SK-N-SH (cell line): Measurements from ENCODE around the gene SETDB2. TPM values are rescaled to one million over a fixed set of nuclear protein-coding genes. Genes with fewer than 3 reads are reported as not detected.
A peak's percentile ranks its signal among the peaks of the same experiment; 100 is the strongest.

ENCODE experiments used
- CTCF ChIA-PET: fragments of 300-600, 350-600 bp; formaldehyde crosslinking; extraction: SDS; loops from one replicate; lab custom pipeline; 2021; lab: Yijun Ruan, JAX
- POLR2A ChIA-PET: fragments of 350-600 bp; sonication (Branson Sonifier 250); formaldehyde crosslinking; extraction: SDS; loops from one replicate; lab custom pipeline; 2020; ENCODE audit warnings: antibody characterized with exemption, inconsistent platforms; lab: Yijun Ruan, JAX
- DNase-seq: peaks from one replicate; pipeline ENCODE4 v3.0.0; 2012
- H2AFZ ChIP-seq: fragments of 200-600 bp; sonication (generic); 2 replicates; pipeline ENCODE4 v1.8.1; 2016; ENCODE audit warnings: antibody characterized with exemption, mild to moderate bottlenecking, low read depth
- H3F3A ChIP-seq: fragments of 200-600 bp; sonication (generic); replicated peaks from 2 replicates; pipeline ENCODE3; 2016; ENCODE audit warnings: antibody characterized with exemption, mild to moderate bottlenecking; ENCODE audit not compliant: insufficient read depth
- H3K27ac ChIP-seq, 2 experiments: fragments of 200-500 bp in 1 of 2; fragments of 200-600 bp in 1 of 2; sonication (Bioruptor generic) in 1 of 2; sonication (generic), shearing (Covaris generic) in 1 of 2; 2 replicates each; pipeline versions ENCODE4 v1.5.1 to v1.6.1; 2014 to 2016; ENCODE audit warnings: low read depth in 2 of 2, inconsistent platforms in 1 of 2, low read length in 1 of 2, mild to moderate bottlenecking in 1 of 2, mixed read lengths in 1 of 2
- H3K27me3 ChIP-seq: fragments of 200-600 bp; sonication (generic), shearing (Covaris generic); 2 replicates; pipeline ENCODE4 v1.6.1; 2016; ENCODE audit warnings: mixed run types; ENCODE audit not compliant: insufficient read depth
- H3K36me3 ChIP-seq, 2 experiments: fragments of 200-500 bp in 1 of 2; fragments of 200-600 bp in 1 of 2; sonication (Bioruptor generic) in 1 of 2; sonication (generic) in 1 of 2; replicated peaks in 1 of 2; 2 replicates each; pipeline versions ENCODE3 to v1.5.1; 2014 to 2016; ENCODE audit warnings: low read length in 1 of 2, mild to moderate bottlenecking in 1 of 2; ENCODE audit not compliant: insufficient read depth in 2 of 2, control insufficient read depth in 1 of 2
- H3K4me1 ChIP-seq, 2 experiments: fragments of 200-500 bp in 1 of 2; fragments of 200-600 bp in 1 of 2; sonication (Bioruptor generic) in 1 of 2; sonication (generic), shearing (Covaris generic) in 1 of 2; 2 replicates each; pipeline versions ENCODE4 v1.5.1 to v1.6.1; 2014 to 2016; ENCODE audit warnings: low read depth in 1 of 2, low read length in 1 of 2, mixed run types in 1 of 2; ENCODE audit not compliant: insufficient read depth in 2 of 2, control insufficient read depth in 1 of 2
- H3K4me2 ChIP-seq: fragments of 200-600 bp; sonication (generic), shearing (Covaris generic); 2 replicates; pipeline ENCODE4 v1.6.1; 2017; ENCODE audit warnings: mixed run types
- H3K4me3 ChIP-seq, 2 experiments: fragments of 200-500 bp in 1 of 2; fragments of 200-600 bp in 1 of 2; sonication (Bioruptor generic) in 1 of 2; sonication (generic), shearing (Covaris generic) in 1 of 2; 2 replicates each; pipeline versions ENCODE4 v1.5.1 to v1.8.1; 2014 to 2016; ENCODE audit warnings: low read depth in 2 of 2, inconsistent platforms in 1 of 2, low read length in 1 of 2, mild to moderate bottlenecking in 1 of 2, mixed read lengths in 1 of 2, moderate library complexity in 1 of 2
- H3K79me2 ChIP-seq: fragments of 200-600 bp; sonication (generic); 2 replicates; pipeline ENCODE4 v1.8.1; 2017; ENCODE audit warnings: mild to moderate bottlenecking; ENCODE audit not compliant: insufficient read depth
- H3K9ac ChIP-seq: fragments of 200-600 bp; sonication (generic); 2 replicates; pipeline ENCODE4 v1.6.1; 2017; ENCODE audit warnings: mixed run types
- H3K9me2 ChIP-seq: fragments of 200-600 bp; sonication (generic); 2 replicates; pipeline ENCODE4 v1.6.1; 2017; ENCODE audit warnings: mixed run types
- H3K9me3 ChIP-seq: fragments of 200-600 bp; sonication (generic); 2 replicates; pipeline ENCODE4 v1.6.1; 2017; ENCODE audit warnings: mixed run types, mild to moderate bottlenecking, moderate library complexity
- H4K20me1 ChIP-seq: fragments of 200-600 bp; sonication (generic); 2 replicates; pipeline ENCODE4 v1.6.1; 2017; ENCODE audit warnings: mild to moderate bottlenecking, mixed run types; ENCODE audit not compliant: insufficient read depth
- FOXM1 ChIP-seq: IDR thresholded peaks from 2 replicates; pipeline ENCODE4 v1.4.0; 2012; ENCODE audit warnings: low read depth, mild to moderate bottlenecking
- IRF3 ChIP-seq: fragments of 150-350 bp; IDR thresholded peaks from 2 replicates; pipeline ENCODE4 v1.6.1; 2016; ENCODE audit warnings: mild to moderate bottlenecking, low read depth, low read length
- JUND ChIP-seq: IDR thresholded peaks from 2 replicates; pipeline ENCODE4 v1.4.0; 2012
- MAX ChIP-seq: IDR thresholded peaks from 2 replicates; pipeline ENCODE4 v1.4.0; 2012; ENCODE audit warnings: low read depth
- MEF2A ChIP-seq: IDR thresholded peaks from 2 replicates; pipeline ENCODE4 v1.4.0; 2012; ENCODE audit warnings: low read depth, borderline replicate concordance
- MXI1 ChIP-seq: IDR thresholded peaks from 2 replicates; pipeline ENCODE4 v1.6.1; 2012; ENCODE audit warnings: mild to moderate bottlenecking, low read depth, low read length, improper control_type of control experiment
- POLR2AphosphoS5 ChIP-seq: IDR thresholded peaks from 2 replicates; pipeline ENCODE4 v1.6.1; 2012; ENCODE audit warnings: low read depth, low read length
- RAD21 ChIP-seq: IDR thresholded peaks from 2 replicates; pipeline ENCODE4 v1.6.1; 2012; ENCODE audit warnings: mild to moderate bottlenecking, low read length
- RCOR1 ChIP-seq: fragments of 150-350 bp; IDR thresholded peaks from 2 replicates; pipeline ENCODE4 v1.6.1; 2017; ENCODE audit warnings: antibody characterized with exemption, low read length
- REST ChIP-seq: IDR thresholded peaks from 2 replicates; pipeline ENCODE4 v1.6.1; 2012; ENCODE audit warnings: mild to moderate bottlenecking, low read depth, low read length, moderate library complexity
- RXRA ChIP-seq: IDR thresholded peaks from 2 replicates; pipeline ENCODE4 v1.4.0; 2012; ENCODE audit warnings: low read depth, mild to moderate bottlenecking, borderline replicate concordance
- SIN3A ChIP-seq: IDR thresholded peaks from 2 replicates; pipeline ENCODE4 v1.6.1; 2012; ENCODE audit warnings: low read depth, mild to moderate bottlenecking, low read length, moderate library complexity, borderline replicate concordance
- TCF12 ChIP-seq: IDR thresholded peaks from 2 replicates; pipeline ENCODE4 v1.4.0; 2012
- TEAD4 ChIP-seq: IDR thresholded peaks from 2 replicates; pipeline ENCODE4 v1.4.0; 2012; ENCODE audit warnings: mild to moderate bottlenecking, borderline replicate concordance; ENCODE audit not compliant: insufficient read depth
- WGBS: methylation state at CpG from one replicate; pipeline ENCODE4 v1.1.6; 2017; ENCODE audit warnings: low lambda C conversion rate; 5-methylcytosine and 5-hydroxymethylcytosine counted together
- polyA plus RNA-seq, 3 experiments: library from polyadenylated mRNA; depleted of rRNA; stranded (reverse); fragments of >200 nt; gene quantifications; 2 replicates each; pipeline ENCODE4 v1.2.3, GENCODE V29; 2012

The SETDB2 gene
- polyA plus RNA-seq, 1 of the 3 experiments (the other 2 are of a cell fraction) = 1.9 TPM

GRCh38 chr13:49441846-49442245 is 2.2 kb upstream of the SETDB2 start:
- POLR2A ChIA-PET = no interaction called here
- WGBS = 96% methylated on average over 2 of the region's 2 CpGs
- no peak overlapping the region for H3K9ac ChIP-seq
- H3K9me3 ChIP-seq = no peaks in the 10 kb centered on the region
- H3K4me2 ChIP-seq = no peak overlapping the region
- CTCF ChIA-PET = interaction anchor here (1.9 to 2.6 kb wide), 2 partner anchors 10 to 166 kb away, joined by 6 to 18 read pairs; no protein-coding TSS in a partner anchor
- H3K36me3 ChIP-seq = no peaks in the 10 kb centered on the region
- peaks cover 0 to 3% of the 10 kb centered on the region in 2 experiments; a peak in 1 of 4 replicates for H3K4me1 ChIP-seq
- TF ChIP-seq RAD21 = no peak
- TF ChIP-seq, all 33 proteins: peak for 0
- H3K27ac ChIP-seq = no peak overlapping the region
- no peak overlapping the region for H3K4me3 ChIP-seq
- H3K79me2 ChIP-seq = peaks cover 26% of the 10 kb centered on the region
- no peaks in the 10 kb centered on the region for H4K20me1 ChIP-seq
- peaks cover 24% of the 10 kb centered on the region for H3F3A ChIP-seq
- no peaks in the 10 kb centered on the region for H3K9me2 ChIP-seq
- no peak overlapping the region for H2AFZ ChIP-seq
- H3K27me3 ChIP-seq = no peaks in the 10 kb centered on the region
- DNase-seq = no peak

DNA sequence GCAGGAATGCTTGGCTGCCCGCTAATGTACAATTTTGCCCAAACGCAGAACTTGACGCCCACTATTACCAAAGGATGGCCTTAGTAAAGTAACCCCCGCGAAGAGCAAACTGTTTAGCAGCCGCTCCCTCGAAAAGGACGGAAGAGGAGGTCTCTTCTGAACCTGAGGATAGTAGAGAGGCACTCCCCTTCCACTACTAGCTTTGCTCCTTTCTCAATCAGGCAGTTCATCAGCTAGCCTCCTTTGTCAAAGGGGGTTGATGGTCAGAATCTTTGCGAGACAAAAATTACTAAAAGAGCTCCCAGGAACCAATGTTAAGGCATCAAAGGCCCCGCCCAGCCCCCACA is 744 bp upstream of the SETDB2 start:
- H3F3A ChIP-seq = peaks cover 24% of the 10 kb centered on the region
- peak overlapping the region; percentile 92 for H2AFZ ChIP-seq
- H3K9me3 ChIP-seq = no peaks in the 10 kb centered on the region
- WGBS = 6% methylated on average over 10 of the region's 10 CpGs
- no peaks in the 10 kb centered on the region for H3K9me2 ChIP-seq
- H3K27ac ChIP-seq = peak overlapping the region; percentile 95 to 98
- POLR2A ChIA-PET = interaction anchor here (0.6 to 2.1 kb wide), 14 partner anchors 11 to 1343 kb away, joined by 3 to 14 read pairs (median 4); partner anchors contain the start of genes CDADC1, RCBTB1 and SPRYD7
- peak; percentile 42 for DNase-seq
- peak overlapping the region; percentile 93 for H3K9ac ChIP-seq
- peaks cover 0 to 3% of the 10 kb centered on the region in 2 experiments; a peak in 2 of 4 replicates for H3K4me1 ChIP-seq
- H3K4me2 ChIP-seq = peak overlapping the region; percentile 84
- TF ChIP-seq POLR2AphosphoS5 (no peak), TEAD4 (no peak), MXI1 (no peak), FOXM1 (no peak), SIN3A (no peak), JUND (no peak), MAX (no peak), RCOR1 (no peak)
- TF ChIP-seq, all 33 proteins: peak for 0
- CTCF ChIA-PET = interaction anchor here (0.9 to 2.6 kb wide), 6 partner anchors 11 to 164 kb away, joined by 3 to 18 read pairs (median 3); no protein-coding TSS in a partner anchor
- Histone ChIP-seq H3K36me3 (no peaks in the 10 kb centered on the region), H3K4me3 (peak overlapping the region; percentile 84 to 88), H3K79me2 (peaks cover 41% of the 10 kb centered on the region), H4K20me1 (no peaks in the 10 kb centered on the region), H3K27me3 (no peaks in the 10 kb centered on the region)

DNA sequence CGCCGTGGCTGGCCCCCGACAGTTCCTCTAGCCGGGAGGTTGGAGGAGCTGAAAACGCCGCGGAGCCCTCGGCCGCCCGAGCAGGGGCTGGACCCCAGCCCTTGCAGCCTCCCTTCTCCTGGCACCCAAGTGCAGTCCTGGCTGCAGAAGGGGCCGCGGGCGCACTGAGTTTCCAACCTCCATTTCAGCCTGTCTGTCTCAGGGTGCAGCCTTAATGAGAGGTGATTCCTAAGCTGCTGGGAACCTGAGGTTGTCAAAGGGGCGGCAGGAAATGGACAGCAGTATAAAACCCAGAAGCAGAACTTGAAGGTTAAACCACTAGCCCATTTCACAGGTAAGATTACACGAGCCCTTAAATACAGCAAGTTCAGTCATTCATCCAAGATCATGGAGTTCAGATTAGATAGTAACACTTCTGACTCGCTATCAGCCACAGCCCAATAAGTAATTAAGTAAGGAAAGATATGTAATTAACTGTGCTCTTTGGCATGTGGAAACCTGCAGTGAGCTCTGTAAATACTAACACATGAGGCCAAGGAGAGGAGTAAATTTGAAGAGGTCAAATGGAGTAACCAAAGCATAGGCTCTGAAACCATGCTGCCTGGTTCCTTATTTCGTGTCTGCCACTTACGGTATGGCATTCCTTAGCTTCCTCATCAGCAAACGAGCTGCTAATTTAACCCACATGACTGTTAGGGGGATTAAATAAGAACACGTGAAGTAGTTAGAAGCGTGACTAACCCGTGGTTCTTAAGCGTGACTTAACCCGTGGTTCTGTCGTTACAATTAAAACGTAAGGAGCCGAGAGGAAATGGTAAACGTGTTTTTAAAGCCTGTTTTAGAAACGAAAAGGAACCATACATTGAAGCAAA is 686 bp downstream of the SETDB2 start:
- Histone ChIP-seq H3K9ac (peak overlapping the region; percentile 70), H3K4me3 (peak overlapping the region; percentile 84 to 88), H3K4me1 (peaks cover 0 to 3% of the 10 kb centered on the region in 2 experiments; a peak in 2 of 4 replicates), H3K36me3 (no peaks in the 10 kb centered on the region), H3K27me3 (no peaks in the 10 kb centered on the region), H4K20me1 (no peaks in the 10 kb centered on the region), H3K9me3 (no peaks in the 10 kb centered on the region), H2AFZ (peak overlapping the region; percentile 85), H3K4me2 (peak overlapping the region; percentile 89), H3F3A (peaks cover 24% of the 10 kb centered on the region), H3K79me2 (peaks cover 53% of the 10 kb centered on the region), H3K9me2 (no peaks in the 10 kb centered on the region), H3K27ac (peak overlapping the region; percentile 88 to 95)
- CTCF ChIA-PET = interaction anchor here (0.7 to 1.6 kb wide), 6 partner anchors 8 to 348 kb away, joined by 3 to 4 read pairs (median 3); partner anchors contain the start of gene KPNA3
- WGBS = 6% methylated on average over 25 of the region's 29 CpGs
- POLR2A ChIA-PET = interaction anchor here (0.6 to 2.1 kb wide), 10 partner anchors 16 to 246 kb away, joined by 3 to 14 read pairs (median 3); partner anchors contain the start of genes CDADC1, EBPL and RCBTB1
- DNase-seq = peak; percentile 8
- TF ChIP-seq MXI1 (peak; percentile 65; the same call in 1 of the 2 replicates), MAX (0 out of 2 replicates have a peak, but pooled peaks have one; percentile 20), TCF12 (peak; percentile 21; the same call in 1 of the 2 replicates), REST (0 out of 2 replicates have a peak, but pooled peaks have one; percentile 0), POLR2AphosphoS5 (no peak), RXRA (no peak), IRF3 (no peak), MEF2A (no peak)
